Astrocyte of the hippocampus (primary cell): Measurements from ENCODE around the gene IYD.

Experiments used
- DNase-seq: peaks from one replicate; pipeline ENCODE4 v3.0.0; 2011; ENCODE audit warnings: low read depth, low spot score

The IYD gene, protein sequence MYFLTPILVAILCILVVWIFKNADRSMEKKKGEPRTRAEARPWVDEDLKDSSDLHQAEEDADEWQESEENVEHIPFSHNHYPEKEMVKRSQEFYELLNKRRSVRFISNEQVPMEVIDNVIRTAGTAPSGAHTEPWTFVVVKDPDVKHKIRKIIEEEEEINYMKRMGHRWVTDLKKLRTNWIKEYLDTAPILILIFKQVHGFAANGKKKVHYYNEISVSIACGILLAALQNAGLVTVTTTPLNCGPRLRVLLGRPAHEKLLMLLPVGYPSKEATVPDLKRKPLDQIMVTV

DNA sequence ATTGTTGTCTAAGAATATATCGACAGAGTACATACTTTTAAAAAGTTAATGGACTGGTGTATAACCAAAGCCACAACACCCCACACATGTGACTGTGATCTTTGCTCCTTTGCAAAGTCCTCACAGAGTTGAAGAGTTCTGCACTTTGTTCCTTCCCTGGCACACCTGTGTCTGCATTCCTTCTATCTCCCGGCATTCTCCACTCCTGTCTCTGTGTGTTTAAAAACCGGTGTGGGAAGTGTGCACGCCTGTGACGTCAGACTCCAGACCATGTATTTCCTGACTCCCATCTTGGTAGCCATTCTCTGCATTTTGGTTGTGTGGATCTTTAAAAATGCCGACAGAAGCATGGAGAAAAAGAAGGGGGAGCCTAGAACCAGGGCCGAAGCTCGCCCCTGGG, at the start of gene IYD:
IYD (plus strand) TSS at position 251 of the 400 bp plus-strand sequence; CDS start at position 271, 20 bp downstream.
- no peak for DNase-seq

DNA sequence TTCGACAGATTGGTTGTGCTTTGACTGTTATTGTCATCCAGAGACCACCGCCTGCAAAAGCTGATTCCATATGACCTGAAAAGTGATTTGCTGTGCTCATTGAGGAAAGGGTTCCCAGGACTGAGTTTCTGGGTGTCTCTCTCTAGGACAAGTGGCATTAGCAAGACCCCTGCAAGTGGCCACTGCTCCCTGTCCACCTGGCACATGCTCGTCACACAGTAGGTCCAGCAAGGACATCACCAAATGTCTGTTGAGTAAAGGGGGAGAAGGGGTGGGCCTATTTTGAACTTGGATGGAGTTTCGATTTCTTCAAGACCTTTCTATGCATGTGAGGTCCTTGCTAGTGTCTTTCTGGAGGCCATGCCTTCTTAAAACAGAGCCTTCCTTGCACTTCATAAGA, 48.9 kb upstream of the IYD start:
- no peak for DNase-seq

DNA sequence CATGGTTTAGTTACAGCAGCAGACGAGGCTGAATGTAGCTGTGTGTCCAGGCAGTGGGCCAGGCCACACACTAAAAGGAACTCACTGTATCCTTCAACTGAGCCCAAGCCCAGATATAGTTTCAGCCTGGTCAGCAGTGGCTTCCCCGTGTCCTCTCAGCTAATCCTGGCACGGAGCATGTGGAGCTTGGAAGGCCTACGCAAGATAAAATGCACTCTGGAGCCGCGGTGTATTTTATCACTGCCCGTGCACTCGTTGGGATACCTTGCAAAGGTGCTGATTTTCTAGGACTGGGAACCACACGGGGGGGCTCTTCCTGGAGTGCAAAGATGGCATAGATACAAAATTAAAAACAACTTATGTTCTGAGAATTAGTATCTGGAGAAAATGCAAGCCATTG, 48.4 kb upstream of the IYD start:
- DNase-seq, result peak; percentile 71

DNA sequence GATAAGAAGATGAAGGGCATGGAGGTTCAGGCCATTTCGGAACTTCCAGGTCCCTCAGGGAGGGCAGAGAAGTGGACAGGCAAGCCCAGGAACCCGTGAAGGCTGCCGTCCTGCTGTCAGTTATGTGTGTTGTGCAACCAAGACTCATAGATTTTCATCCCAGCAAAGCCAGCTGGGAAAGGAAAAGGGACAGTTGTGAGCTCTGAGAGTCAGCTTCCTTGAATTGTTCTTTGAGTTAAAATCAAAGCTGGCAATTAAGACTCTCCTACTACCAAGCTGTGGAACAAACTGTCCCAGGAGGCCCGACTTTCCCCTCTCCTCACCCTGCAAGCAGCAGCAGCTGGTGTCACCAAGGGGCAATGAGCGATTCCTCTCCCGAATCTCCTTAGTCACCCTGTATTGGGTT, 46.3 kb upstream of the IYD start:
- no peak for DNase-seq

DNA sequence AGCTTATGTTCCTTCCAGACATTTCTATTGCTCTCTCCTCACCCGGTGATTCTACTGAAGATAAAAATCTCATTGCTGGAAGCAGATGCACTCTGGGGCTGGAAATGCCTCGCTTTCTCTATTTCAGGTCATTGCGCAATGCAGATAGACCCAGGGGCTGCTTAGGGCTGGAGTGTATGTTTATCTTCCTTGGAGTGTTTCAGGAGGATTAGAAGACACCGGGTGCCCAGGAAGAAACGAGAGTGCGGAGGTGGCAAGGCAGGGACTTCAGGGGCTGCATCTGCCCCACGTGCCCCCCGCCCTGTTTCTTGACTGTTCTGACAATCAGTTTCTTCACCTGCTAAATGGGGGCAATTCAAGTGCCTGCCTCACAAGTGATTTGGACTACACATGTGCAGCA, 45.6 kb upstream of the IYD start:
- DNase-seq, result no peak

DNA sequence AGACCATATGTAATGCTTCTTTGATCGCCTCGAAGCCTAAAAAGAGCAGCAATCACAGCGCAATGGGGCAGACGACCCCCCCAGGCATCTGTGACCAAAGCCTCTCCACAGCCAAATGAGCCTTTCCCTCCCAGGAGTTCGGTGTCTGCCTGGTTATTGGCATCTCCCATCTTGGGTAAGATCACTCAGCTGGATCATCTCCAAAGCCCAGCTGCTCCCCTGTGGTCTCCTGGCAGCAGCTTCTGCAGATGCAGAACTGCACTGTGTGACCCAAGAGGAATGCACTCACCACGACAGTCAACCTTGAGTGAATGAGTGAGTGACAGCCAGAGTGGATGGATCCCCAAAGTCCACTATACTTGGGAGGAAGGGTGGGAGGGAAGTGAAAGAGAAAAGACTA, 44.8 kb upstream of the IYD start:
- DNase-seq, result peak; percentile 20

DNA sequence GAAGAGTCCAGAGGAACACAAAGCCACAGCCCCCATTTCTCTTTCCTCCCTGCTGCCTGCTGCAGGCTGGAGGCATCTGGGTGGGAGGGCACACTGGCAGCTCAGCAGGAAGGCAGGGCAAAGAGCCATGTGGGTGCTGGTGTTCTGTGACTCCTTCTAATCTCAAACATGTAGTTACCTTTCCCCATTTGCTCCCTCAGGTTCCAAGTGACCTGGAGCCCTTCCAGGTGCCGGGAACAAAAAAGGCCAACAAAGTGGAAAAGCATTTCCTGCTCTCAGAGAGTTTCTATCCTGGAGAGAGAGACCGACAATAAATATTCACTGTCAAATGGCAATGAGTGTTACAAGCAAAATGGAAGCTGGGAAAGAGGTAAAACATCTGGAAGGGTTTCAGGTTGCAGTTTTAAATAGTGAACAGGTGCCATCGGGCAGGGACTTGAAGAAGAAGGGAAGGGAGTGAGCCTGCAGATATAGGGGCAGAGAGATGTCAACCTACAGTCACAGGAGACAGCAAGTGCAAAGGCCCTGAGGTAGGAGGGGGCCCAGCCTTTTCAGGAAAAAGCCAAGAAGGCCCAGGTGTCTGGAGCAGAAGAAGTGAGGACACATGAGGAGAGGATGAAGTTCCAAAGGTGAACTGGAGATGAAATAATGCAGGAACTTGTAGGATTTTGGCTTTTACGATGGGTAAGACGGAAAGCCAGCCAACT, 43.6 kb upstream of the IYD start:
- DNase-seq, result peak; percentile 22

DNA sequence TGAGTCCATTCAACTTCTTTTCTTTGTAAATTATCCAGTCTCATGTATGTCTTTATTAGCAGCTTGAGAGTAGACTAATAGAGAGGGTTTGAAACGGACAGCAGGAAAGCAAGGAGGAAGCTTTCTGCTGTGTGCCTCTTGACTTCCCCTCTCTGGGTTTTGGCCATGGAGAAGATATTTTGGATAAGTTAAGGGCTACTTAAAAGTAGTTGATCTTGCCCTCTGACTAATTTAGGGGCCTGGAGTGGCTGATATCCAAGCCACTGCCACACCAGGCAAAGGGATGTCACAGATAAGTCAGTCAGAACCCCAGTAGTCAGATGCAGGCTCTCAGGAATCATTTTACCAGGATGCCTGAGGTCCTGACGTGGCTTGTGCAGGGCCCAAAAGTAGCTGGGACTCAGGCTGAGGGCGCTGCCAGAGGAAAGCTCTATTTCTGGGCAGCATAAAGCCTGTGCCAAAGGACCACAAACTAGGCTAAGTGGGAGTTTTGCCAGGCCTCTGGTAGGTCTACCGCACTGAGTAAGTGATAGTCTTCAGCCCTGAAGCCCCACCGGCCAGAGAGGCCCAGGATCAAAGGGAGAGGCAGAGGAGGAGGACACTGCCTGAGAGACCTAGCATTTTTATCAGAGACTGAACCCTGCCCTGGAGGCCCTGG, 41.6 kb upstream of the IYD start:
- DNase-seq, result peak; percentile 25

DNA sequence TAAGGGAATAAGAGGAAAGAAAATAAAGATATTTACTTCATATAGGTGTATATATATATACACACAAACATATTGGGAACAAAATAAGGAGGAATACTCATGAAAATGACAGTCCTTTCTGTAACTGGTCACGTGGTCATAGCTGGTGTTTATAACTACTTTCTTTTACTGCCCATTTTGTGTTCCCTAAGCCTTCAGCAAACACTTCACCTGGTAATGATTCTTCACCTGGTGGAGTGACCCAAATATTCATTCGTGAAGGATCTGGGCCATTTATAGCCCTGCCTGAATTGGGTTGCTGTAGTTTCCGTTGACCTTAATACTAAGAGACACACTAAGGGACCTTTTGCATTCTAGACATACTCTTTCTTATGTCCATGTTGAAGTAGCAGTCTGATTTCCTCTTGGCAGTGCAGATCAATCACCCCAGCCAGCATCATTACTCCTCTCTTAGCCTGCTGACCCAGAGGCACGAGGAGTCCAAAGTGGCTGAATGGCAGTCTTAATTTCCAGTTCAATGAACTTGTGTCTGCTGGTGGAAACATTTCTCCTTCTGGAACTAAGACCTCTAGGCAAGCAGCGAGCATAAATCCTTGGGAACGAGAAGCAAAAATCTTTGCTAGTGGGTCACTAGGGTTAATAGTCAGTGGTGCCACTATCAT, 39.9 kb upstream of the IYD start:
- no peak for DNase-seq

DNA sequence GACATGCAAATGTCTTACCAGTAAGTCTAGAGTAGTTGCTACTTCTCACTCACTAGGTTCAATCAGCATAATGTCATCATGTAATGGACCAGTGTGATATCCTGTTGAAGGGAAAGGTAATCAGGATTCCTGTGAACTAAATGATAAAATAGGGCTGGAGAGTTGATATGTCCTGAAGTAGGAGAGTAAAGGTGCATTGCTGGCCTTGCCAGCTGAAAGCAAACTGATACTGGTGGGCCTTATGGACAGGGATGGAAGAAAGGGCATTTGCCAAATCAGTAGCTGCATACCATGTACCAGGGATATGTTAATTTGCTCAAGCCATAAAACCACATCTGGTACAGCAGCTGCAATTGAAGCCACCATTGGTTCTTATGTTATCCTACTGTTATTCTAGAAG, 37.5 kb upstream of the IYD start:
- DNase-seq, result no peak

DNA sequence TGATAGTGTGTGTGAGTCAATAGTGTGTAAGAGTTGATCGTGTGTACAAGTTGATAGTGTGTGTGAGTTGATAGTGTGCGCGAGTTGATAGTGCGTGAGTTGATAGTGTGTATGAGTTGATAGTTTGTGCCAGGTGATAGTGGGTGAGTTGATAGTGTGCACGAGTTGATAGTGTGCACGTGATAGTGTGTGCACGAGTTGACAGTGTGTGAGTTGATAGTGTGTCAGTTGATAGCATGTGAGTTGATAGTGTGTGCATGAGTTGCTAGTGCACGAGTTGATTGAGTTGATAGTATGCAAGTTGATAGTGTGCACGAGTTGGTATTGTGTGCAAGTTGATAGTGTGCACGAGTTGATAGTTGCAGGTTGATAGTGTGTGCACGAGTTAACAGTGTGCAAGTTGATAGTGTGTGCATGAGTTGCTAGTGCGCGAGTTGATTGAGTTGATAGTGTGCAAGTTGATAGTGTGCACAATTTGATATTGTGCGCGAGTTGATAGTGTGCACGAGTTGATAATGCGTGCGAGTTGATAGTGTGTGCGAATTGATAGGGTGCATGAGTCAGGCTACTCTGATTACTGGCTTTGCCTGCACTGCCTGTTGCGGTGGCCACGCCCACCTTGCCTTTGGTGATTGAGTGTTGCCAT, 35.8 kb upstream of the IYD start:
- no peak for DNase-seq

DNA sequence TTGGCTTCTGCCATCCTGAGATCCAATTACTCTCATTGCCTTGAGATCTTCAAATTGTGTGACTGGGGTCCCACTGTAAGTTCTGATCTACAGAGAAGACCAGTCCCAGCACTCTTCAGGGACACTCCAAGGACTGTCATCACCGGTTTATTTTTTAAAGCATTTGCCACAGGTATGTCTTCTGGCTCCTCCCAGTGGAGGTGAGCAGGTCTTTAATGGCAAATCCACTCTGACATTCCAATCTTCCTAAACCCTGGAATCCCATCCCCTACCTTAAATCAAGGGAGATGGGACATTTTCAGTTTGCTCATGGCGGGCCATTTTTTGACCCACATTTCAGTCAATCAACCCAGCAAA, 35.2 kb upstream of the IYD start:
- no peak for DNase-seq

DNA sequence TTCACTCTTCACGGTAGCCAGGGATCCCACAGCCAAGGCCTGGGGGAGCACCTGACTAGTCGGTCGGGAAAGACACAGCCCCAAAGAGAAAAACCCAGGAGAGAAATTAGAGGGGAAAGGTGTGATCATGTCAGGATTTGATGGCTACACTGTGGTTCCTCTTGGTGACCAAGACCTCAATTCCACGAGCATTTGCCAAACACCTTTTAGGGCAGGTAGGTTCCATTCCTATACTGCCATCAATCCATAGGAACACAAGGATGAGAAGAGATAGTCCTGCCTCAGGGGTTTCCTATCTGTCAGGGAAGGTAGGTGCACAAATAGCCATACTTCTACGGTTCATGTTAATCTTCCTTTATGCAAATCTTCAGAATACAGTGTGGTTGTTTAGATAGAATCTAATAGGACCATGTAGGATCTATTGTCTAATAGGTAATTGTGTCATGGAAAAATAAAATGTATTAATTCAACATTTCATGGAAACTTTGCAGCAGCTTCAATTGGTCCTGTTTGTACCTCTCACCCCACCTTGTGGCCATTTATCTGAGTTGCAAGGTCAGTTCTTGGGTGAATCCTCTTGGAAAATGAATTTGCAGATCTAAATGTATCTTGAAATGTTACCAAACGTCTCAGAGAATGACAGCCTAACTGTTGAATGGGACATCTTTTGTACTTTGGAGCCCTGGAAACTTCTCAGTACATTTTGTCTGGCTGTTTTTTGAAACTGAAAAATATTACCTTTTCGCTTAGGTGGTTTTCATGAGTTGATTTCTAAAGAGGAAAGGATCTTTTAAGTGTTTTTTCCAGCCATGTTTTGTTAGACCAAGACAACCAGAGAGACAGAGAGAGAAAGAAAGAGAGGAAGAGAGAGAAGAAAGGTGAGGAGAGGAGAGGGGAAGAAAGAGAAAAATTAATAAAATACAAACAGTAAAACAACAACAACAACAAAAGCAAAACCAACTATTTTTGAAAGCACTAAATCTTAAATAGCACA, 33.7 kb upstream of the IYD start:
- DNase-seq, result peak; percentile 85

DNA sequence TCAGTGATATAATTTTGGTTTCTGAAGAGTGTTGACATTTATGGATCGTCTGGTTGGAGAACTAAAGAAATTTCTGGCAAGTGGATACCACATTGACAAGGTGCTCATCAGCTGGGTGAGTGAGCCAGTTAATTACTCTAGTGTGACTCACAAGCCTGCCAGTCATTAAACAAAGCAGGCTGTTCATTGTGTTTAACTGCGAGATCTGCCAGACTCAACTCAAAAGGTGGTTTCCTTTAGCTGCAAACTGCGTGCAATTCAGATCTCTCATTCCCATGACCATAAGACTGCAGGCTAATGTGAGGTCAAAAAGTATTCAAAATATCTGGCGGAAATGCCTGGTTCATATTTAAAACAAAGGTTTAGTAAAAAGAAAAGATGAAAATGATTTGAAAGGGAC, 32.5 kb upstream of the IYD start:
- peak; percentile 86 for DNase-seq

DNA sequence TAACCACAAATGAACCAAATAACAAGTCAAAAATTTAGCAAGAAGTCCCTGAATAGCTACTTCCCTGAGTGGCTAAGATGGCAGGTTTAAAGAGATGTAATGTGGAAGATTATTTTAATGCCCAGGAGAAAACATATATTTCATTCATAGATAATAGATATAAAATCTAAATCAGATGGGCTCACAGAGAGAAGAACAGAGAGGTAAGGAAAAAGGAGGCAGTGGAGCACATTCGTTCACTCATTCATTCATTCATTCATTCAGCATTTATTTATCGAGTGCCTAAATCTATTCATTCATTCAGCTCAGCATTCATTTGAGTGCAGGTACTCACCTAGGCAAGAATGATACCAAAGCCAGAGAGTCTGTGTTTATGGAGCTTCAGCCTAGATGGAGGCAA, 32.1 kb upstream of the IYD start:
- DNase-seq, result no peak

DNA sequence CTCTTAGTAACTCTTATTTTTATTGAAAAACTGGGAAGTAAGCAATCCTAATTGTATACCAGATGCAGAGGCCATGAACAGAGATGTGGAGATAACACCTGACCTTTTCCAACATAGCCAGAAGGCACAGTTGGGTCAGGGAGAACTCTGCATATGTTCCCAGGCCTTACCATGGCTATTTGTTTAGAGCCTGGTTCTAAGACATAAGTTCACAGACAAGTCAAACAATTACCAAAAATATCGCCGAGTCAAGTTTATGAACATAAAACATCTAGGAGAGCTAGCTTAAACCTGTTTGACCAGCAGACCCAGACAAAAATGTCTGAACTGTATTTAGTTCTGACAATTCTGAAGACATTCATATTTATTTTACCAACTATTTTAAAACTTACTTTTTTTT, 26.7 kb upstream of the IYD start:
- DNase-seq, result no peak

DNA sequence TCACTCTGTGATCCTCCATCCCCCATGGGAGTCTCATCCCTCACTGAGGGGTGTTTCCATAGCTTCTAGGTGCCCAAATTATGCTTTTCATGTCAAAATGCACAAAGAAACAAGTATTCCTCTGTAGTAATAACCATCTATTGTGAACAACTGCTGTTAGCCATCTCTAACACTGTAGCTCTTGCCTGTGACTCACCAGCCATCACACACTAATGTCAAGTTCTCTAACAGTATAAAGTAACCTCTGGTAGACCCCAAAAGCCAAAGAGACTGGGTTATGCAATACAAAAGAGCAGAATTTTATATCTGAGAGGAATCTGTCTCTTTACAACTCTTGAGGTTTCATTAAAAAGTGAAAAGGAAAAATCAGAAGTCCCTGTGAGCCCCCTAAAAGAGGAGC, 25.4 kb upstream of the IYD start:
- peak; percentile 48 for DNase-seq

DNA sequence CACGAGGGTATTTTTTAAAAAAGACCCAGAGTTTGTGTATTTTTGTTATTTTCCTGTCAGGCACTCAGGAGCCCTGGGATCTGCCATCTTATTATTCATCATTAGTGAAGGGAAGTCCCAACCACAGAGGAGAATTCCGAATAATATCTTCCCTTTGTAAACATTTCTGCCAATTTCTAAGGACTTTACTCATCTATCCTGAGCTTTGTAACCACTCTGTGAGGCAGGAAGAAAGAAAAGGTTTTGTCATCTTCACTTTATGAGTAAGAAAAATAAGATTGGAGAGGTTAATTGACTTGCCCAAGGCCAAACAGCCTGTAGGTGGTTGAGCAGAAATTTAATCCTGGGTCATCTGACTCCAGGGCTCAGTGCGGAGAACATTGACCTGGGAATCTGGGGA, 23.0 kb upstream of the IYD start:
- peak; percentile 40 for DNase-seq

DNA sequence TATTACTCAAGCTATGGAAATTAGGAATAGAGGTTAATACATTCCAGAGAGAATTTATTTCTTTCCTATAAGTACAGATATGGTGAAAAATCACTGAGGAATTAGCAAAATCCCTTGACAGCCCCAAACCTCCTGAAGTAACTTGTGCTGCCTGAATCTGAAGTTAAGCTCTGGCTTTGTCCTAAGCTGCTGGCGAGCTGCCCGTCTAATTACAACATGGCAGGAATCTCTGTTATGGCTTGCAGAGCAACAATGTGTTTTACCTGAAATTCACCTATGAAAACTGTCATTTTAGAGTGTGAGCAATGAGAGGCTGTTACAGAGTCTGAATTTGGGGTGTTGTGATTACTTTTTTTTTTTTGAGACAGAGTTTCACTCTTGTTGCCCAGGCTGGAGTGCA, 22.5 kb upstream of the IYD start:
- DNase-seq, result peak; percentile 47

DNA sequence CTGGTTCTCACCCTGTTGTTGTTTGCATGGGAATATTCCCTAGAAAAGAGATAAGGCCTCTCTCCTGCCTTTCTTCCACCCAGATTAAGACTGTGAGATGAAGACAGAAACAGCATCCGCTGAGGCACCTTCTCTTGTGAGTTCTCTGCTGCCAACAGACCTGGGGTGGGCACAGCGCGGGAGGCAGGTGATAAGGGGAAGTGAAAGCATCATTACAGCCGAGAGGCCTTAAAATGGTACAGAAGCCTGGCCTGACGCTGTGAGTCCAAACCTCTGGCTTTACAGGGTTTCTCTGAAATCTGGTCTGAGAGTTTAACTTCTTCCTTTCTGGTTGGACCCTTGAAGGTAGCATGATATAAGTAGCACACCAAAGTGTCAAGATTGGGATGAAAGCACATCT, 21.0 kb upstream of the IYD start:
- DNase-seq, result no peak

DNA sequence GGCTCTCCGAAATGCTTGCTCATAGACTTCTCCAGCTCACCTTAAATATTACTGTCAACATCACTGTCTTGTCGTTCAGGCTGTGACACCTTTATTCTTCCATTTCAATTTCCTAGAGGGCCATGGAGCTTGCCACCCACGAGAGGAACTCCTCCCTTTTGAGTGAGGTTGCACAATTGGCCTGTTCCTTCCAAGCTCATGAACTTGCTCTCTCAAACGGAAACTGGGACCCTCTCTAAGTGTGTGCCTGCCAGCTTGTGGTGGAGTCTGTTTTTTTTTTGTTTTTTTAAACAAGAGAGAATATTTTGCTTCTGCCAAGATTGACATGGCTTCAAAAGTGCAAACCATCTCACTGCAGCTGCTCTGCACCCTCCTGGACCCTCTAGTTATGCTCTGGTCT, 19.3 kb upstream of the IYD start:
- no peak for DNase-seq
